ENCODE measurements around the gene LIMA1.
A peak's percentile ranks its signal among the peaks of the same experiment; 100 is the strongest.
"Not testable (repeated sequence)": the region's sequence is repeated elsewhere in the genome, so short reads cannot be mapped to it uniquely, and the experiment has no call there.

Gene LIMA1

DNA sequence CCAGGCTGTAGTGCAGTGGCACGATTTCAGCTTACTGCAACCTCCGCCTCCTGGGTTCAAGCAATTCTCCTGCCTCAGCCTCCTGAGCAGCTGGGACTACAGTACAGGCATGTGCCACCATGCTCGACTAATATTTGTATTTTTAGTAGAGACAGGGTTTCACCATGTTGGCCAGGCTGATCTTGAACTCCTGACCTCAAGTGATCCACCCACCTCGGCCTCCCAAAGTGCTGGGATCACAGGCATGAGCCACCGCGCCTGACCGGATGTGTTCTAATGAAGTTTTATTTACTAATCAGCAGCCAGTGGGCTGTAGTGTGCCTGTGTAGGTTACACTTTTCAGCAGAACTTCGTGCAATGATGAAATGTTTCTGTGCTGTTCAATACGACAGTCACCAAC, 35.7 kb downstream of the LIMA1 start:
- DNase-seq (ENCODE audit: low read depth in 2 of 2): not testable (repeated sequence)

DNA sequence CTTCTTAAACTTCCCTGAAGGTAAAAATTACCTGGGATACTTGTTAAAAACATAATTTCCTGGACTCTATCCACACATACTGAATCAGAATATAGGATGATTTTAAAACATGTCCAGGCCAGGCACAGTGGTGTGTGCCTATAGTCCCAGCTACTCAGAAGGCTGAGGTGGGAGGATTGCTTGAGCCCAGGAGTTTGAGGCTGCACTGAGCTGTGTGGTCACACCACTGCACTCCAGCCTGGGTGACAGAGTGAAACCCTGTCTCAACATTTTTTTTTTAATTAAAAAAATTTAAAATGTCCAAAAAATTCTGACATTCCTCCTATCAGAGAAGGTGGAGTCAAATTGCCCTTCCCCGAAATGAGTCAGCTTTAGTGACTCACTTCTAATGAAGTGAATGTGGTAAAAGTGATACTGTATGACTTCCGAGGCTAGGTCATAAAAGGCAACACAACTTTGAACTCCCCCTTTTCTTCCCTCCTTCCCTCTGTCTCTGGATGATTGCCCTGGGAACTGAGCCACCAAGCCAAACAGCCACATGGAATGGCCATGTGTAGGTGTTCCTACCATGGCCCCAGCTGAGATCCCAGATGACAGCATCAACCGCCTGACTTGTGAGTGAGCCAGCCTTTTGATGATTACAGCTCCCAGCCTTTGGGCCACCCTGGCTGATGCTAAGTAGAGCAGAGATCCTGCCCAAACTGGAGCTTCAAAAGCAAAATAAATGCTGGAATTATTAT, 36.3 kb downstream of the LIMA1 start:
- peak; percentile 36 to 52 for DNase-seq (ENCODE audit: low read depth in 2 of 2)

DNA sequence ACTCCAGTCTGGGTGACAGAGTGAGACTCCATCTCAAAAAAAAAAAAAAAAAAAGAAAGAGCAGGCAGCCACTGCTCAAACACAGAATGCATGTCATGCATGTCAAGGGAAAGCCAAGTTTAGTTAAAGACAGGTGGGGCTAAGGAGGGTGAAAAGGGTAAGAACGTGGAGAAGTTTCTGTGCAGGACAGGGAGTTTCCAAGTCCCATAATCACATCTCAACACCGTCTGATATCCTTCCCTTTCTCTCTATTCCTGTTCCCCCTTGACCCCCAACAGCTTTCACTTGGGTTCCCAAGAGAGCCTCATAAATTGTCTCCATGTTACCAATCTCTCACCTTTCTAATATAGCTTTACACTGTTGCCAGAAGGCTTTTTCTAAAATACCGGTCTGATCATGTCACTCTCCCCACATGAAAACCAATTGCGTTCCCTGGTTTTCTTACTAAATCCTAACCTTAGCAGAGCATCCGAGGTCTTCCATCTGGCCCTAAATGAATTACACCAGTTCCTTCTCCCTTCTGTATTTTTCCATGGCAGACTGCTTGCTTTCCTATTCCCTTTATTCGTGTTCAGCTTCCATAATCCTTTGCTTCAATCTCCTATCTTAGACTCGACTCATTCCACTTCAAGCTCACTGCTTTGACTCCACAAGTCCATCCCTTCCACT, 37.0 kb downstream of the LIMA1 start:
- no peak for DNase-seq (ENCODE audit: low read depth in 2 of 2)

DNA sequence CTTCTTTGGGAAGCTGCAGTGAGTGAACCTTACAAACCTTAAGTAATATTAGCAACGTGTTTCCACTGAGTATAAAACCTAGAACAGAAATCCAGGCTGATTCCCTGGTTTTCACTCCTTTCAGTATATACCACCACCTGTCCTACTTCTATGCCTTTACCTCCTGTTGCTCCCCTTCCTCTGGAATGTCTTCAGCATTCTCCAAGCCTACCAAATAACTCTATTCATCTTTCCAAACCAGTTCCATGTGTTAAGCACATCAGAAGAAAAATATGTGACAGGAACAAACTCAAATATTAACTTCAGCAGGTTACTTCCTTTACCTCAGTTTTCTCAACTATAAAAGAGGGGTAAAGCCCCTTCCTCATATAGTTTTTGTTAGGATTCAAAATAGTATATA, 39.8 kb downstream of the LIMA1 start:
- no peak for DNase-seq (ENCODE audit: low read depth in 2 of 2)

DNA sequence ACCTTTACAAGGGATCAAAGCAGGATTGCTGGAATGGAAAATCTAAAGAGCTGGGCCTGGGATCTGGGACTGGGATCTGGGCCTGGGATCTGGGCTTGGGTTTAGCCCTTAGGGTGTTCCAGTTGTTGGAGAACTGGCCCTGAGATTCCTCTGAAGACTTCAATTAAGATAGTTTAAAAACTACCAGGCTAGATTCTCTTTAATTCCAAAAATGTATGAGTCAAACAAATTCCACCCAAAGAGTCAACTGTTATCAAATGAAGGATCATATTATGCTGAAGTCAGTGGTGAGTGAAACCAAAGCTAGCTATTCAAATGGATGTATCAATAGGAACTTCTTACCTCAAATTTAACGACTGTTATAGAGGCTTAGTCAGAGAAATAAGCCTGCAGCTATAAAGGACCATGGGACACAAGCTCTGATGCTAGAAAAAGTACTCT, 40.5 kb downstream of the LIMA1 start:
- no peak for DNase-seq (ENCODE audit: low read depth in 2 of 2)

DNA sequence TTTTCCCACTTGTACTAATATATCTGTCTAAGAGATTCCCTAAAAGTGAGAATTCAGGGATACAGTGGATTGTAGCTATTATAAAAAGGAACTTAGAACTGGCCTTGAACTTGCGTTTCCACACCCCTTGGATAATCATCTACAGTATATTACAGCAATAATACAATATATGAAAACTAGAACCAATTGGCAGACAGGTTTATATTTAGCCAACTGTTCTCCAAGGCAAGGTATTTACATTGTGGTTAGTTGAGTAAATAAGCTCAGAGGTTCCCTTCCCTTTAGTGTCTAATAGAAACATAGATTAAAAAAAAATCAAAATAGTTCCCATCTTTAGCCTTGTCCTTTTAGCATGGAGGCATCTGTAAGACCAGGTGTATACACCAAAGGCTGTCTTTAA, 42.1 kb downstream of the LIMA1 start:
- DNase-seq (ENCODE audit: low read depth in 2 of 2): no peak

DNA sequence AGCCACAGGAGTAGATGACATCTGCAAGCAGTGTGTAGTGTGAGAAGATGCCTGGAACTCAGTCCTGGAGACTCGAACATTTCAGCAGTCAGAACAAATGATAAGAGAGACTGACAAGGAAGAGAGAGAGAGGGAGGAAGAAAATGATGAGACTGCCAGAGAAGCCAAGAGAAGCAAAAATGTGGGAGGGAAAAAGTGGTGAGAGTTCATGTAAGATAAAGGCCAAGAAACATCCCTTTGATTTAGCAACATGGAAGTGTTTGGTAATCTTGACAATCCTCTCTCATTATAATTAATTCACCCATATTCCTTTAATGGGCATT, 42.6 kb downstream of the LIMA1 start:
- DNase-seq (ENCODE audit: low read depth in 2 of 2): no peak

DNA sequence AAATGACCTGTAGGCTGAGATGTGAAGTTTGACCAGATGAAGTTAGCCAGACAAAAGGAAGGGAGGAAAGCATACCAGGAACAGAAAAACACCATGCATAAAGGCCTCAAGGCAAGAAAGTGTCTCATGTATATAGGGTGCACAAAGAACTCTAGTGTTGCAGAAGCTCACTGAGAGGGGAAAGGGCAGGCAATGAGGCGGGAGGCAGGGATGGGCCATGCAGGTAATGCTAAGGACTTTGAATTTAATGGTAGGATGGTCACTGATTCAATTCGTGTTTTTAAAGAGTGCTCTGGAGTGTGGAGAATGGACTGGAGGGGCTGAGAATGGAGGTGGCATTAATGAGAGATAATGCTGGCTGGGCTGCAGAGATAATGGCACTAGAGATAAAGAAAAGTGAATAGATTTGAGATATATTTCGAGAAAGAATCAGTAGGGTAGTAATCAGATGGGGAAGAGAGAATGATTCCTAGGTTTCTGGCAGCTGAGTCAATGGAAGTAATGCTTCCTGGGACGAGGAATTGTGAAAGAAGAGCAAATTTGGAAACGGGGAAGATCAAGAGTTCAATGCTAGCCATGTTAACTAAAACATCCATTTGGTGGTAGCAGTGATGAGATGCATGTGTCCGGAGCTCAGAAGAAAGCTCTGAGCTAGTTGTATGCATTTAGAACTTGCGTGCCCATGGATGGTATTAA, 43.1 kb downstream of the LIMA1 start:
- no peak for DNase-seq (ENCODE audit: low read depth in 2 of 2)

DNA sequence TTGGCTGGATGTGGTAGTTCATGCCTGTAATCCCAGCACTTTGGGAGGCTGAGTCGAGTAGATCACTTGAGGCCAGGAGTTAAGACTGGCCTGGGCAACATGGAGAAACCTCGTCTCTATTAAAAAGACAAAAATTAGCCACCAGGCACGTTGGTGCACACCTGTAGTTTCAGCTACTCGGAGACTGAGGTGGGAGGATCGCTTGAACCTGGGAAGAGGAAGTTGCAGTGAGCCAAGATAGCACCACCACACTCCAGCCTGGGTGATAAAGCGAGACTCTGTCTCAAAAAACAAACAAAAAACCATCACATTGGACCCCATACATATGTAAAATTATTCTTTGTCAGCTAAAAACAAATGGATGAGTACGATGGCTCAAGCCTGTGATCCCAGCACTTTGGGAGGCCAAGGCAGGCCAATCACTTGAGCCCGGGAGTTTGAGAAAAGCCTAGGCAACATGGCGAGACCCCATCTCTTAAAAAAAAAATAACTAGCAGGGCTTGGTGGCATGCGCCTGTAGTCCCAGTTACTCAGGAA, 43.9 kb downstream of the LIMA1 start:
- no peak for DNase-seq (ENCODE audit: low read depth in 2 of 2)

DNA sequence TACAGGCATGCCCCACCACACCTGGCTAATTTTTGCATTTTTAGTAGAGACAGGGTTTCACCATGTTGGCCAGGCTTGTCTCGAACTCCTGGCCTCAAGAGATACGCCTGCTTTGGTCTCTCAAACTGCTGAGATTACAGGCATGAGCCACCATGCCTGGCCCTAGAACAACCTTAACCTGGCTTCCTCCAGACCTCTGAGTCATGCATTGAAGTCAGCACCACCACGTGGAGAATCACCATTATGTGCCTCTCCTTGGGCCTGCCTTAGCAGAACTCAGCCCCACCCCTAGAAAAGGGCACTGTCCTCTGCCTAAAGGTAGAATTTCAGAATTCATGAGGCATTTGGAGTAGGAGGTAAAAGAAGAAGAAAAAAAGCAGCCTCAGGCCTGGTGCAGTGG, 49.0 kb downstream of the LIMA1 start:
- peak in 1 of 2 donors; percentile 19 for DNase-seq (ENCODE audit: low read depth in 2 of 2)

DNA sequence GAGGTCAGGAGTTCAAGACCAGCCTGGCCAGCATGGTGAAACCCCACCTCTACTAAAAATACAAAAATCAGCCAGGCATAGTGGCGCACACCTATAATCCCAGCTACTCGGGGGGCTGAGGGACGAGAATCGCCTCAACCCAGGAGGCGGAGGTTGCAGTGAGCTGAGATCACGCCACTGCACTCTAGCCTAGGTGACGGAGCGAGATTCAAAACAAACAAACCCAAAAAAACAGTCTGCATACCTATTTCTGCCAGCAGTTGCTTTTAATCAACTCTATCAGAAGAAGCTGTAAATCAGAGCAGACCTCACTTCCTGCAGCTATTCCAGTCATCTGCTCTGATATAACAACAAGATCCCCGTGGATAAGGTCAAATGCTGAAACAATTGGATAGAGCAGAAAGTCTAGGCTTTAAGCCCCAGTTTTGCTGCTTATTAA, 50.5 kb downstream of the LIMA1 start:
- DNase-seq (ENCODE audit: low read depth in 2 of 2): no peak

DNA sequence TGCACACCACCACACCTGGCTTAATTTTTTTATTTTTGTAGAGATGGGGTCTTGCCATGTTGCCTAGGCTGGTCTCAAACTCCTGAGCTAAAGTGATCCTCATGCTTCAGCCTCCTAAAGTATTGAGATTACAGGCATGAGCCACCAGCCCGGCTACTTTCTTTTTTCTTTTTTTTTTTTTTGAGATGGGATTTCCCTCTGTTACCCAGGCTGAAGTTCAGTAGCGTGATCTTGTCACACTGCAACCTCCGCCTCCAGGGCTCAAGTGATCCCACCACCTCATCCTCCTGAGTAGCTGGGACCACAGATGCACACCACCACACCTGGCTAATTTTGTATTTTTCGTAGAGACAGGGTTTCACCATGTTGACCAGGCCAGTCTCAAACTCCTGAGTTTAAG, 51.1 kb downstream of the LIMA1 start:
- no peak for DNase-seq (ENCODE audit: low read depth in 2 of 2)

DNA sequence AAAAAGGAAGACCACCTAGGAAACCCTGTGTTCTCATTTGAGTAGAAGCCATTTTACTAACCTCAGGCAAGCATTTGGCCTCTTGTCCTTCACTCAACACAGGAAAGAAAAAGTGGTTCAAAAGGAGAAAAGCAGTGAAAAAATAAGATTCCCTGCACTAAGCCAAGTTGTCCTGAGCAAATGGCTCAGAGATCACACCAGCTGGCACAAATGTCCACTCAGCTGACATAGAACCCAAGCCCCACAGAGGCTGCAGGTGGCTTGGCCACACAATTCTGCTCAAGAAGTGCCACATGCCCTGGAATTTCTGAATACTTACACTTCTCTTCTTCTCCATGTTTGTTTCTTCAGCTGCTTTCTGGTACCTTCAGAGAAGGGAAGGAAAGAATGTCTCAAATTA, 52.0 kb downstream of the LIMA1 start:
- no peak for DNase-seq (ENCODE audit: low read depth in 2 of 2)

DNA sequence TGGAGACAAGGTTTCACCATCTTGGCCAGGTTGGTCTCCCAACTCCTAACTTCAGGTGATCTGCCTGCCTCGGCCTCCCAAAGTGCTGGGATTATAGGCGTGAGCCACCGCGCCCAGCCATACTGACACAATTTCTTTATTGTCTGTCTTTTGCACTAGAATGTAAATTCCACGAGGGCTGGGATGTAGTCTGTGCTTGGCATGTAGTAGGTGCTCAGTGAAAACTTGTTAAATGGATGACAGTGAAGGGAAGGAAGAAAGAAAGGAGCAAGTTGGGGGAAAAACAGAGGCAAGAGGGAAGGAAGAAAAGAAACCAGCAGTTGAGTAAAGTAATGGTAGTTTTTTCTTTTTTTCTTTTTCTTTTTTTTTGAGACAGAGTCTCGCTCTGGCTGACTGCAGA, 53.1 kb downstream of the LIMA1 start:
- DNase-seq (ENCODE audit: low read depth in 2 of 2): no peak

DNA sequence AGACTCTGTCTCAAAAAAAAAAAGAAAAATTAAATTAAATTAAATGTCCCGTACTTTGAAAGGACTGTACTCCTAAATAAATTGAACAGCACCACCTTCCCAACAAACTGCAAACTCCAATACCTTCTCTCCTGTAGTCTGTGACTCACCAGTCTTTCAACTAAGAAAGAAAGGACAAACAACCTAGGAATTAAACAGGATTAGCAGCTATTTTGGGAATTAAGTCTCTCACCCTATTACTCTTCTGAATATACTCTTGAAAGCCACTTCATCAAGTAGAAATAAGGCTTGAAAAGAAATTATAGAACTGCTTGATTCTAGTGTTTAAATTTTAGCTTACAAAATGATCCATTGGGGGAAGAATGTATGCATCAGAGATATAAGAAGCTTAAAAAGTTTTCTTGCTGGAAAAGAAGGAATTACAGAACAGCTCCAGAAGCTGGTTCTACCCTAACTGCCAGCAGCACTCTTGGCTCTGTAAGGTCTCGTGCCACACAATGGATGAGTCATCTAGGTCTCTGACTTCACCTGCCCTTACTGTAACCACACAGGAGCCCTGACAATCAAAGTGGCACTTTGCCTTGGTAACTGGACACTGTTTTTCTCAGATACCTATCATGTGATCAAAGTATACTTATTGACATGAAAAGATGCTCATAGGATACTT, 59.2 kb downstream of the LIMA1 start:
- peak in 1 of 2 donors; percentile 15 for DNase-seq (ENCODE audit: low read depth in 2 of 2)

DNA sequence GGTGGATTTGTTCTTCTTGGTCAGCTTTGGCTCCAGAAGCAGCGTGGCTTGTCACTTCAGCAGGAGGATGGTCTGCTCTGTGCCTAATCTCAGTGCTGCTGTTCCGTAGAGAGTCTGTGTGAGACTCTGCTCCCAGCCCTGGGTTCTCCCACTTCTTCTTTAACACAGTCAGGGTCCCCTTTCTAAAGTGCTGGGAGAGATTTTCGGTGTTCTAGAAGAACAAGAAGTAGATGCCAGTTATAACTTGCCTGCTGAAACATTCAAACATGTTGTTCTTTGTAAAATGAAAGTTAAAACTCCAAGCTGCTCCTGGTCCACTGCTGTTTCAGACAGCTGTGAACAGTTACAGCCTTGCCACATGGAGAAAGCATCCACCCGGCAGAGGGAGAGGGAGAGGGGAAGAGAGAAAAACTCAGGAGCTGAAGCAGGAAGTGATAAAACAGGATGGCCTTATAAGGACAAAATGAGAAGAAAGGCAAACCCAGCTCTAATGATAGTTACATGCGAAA, 61.0 kb downstream of the LIMA1 start:
- DNase-seq (ENCODE audit: low read depth in 2 of 2): no peak

DNA sequence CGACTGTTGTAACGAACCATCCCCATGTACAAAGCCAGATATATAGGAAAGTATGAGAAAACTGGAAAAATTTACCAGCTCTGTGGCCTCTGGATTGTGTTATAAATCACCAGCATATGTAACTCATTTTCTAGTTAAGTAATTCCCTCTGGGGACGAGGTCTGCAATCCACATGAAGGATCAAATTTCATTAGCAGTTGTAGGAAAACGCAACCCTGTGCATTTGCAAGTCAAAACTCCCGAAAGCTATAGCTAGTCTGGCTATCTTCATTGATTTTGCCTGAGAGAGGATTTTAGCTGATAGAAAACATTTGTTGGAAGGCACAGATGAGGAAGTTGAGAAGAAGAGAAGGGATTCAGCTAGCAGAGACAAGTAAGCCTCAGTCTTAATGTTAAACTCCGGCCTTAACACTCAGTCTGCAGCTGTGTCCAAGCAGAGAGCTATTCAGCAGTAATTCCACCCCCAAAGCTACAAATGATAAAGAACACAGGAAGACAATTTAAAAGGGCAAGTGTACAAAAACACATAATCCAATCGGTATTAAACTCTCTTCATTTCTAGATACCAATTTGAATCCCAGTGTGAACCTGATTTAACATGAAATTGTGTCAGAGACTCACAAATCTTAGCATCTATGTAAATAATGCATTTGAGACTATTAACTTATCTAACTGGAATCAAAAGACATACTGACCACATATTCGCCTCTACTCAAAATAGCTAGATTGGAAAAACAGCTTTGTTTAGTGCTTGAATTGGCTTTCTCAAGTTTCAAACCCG, 61.9 kb downstream of the LIMA1 start:
- no peak for DNase-seq (ENCODE audit: low read depth in 2 of 2)

DNA sequence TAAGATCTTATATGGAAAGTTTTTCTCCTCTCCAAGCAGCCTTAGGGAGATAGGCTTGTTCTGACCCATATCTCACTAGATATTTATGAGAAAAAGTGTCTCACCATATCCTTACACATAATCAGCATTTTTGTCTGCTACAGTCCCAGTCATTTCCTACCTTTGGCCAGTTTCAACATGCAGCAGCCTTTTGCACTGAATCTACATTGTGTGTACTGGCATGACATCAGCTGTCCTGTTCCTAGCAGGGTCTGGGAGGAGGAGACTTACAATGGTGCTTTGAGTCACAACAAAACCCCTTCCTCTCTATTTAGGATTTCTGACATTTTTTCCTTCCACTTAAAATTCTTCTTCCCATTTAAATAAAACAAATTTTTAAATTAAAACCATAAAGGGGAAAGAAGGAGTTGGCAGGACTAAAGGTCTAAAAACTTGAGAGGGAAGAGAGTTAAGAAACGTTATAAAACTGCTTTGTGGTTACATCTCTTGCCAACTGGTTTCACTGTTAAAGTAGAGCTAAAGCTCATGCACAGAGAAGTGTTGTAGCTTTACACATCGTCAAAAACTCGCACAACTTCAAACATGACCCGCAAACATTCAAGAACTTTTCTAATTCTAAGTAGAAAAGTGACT, 62.8 kb downstream of the LIMA1 start:
- peak; percentile 38 to 46 for DNase-seq (ENCODE audit: low read depth in 2 of 2)

DNA sequence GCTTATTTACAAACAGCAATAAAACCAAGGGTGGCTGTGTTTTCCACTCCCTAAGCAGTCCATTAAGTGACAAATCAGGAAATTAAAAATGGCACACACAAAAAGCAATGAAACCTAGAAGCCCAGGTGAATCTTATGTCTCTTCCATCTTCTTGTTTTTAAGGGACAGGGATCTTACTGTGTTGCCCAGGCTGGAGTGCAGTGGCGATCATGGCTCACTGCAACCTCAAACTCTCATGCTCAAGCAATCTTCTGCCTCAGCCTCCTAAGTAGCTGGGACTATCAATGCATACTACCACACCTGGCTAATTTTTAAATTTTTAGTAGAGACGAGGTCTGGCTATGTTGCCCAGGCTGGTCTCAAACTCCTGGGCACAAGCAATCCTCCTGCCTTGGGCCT, 63.8 kb downstream of the LIMA1 start:
- DNase-seq (ENCODE audit: low read depth in 2 of 2): no peak

DNA sequence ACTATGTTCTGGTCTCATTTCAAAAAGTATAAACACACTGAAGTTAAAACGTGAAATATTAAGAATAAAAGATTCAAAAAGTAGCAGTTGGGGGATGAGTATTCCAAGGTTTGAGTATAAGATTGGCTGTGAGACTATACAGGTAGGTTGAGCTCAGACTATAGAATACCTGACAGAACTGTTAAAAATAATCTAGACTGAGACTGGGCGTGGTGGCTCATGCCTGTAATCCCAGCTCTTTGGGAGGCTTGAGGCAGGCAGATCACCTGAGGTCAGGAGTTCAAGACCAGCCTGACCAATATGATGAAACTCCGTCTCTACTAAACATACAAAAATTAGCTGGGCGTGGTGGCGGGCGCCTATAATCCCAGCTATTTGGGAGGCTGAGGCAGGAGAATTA, 64.3 kb downstream of the LIMA1 start:
- not testable (repeated sequence) for DNase-seq (ENCODE audit: low read depth in 2 of 2)

DNA sequence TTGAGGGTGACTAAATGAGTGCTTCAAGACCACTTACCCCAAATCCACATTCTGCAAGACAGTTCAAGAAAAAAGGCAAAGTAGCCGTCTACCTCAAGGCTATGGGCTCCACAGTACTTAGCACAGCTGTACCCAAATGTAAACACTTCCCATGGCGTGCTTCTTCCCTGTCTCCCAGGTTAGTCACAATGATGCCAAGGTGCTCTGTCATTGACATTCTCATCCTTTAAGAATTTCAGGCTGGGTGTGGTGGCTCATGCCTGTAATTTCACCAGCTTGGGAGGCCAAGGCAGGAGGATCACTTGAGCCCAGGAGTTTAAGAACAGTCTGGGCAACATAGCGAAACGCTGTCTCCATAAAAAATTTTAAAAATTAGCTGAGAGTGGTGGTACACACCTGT, 64.9 kb downstream of the LIMA1 start:
- DNase-seq (ENCODE audit: low read depth in 2 of 2): no peak

Data from stimulated activated CD8-positive, alpha-beta memory T cell treated with anti-CD3 and anti-CD28 coated beads, Interleukin-15, amount 100 ng/mL, for 48 hours (primary cell).